ENCODE results near the gene FAM32A.

Gene FAM32A

GRCh38 chr19:16185123-16185767 lies at the start of gene FAM32A:
Gene FAM32A, plus strand, starts transcription at chr19:16185410. Its CDS starts 33 bp downstream, at chr19:16185443.
- DNase-seq (ENCODE audit: low spot score), result peak; percentile 97

DNA sequence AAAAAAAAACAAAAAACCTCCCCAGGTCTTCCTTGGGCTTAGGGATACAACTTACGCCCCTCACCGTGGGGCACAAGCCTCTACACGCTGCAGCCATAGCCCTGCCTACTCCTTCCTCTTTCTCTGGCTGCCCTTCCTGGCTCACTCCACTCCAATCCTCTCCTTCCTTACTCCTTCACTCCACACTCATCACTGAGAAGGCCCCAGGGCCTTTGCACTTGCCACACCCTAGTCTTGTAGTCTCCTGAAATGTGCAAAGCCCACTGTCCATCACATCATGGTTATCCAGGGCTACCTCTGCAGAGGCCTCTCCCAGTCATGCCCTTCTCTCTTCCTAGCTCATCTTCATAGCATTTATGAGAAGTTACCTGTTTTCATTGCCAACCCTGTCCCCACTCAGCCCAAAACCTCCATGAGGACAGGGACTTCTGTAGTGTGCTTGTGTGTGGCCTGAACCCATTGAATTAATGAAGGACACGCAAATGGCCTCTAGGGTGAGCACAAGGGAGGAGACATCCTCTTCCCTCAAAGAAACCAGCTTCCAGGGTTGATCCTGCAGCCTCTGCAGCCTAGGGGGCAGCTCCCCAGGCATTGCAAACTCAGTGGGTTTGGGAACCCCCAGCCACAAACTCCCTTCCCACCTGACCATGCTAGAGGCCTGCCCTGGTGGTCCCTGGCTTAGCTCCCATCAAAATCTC lies 49.6 kb upstream of the FAM32A start:
- DNase-seq (ENCODE audit: low spot score), result no peak

DNA sequence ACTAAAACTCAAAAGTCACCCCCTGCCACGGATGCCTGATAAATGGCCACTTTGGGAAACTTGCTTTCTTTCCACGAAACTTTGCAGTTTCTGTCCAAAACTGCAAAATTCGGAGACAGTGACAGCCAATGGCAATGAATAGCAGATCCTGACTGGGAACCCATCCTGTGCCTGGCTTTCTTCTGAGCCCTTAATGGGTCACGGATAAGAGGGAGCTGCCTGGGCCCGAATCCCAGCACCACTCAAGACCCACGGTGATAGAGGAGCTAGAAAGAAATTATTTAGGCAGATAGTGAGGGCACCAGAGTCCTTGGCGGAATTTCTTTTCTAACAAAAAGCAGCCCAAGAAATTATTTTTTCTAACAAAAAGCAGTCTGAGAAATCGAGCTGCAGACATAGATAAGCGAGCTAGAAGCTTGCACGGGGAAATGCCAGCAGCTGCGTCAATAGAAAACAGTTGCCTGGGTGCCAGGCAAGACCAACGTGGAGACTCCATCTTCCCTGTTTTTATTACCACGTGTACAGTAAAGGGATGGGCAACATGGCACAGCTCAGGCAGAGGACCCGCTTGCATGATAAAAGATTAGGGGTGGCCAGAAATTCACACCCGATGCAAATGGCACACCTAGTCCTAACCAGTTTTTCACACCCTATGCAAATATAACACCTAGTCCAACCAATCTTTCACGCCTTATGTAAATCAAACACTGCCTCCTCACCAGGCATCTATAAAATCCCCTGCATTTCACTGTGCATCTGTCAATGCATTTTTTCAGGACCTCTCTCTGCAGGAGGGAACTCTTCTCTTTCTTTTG lies 48.8 kb upstream of the FAM32A start:
- DNase-seq (ENCODE audit: low spot score), result no peak

GRCh38 chr19:16139752-16140151 lies 45.5 kb upstream of the FAM32A start:
- no peak for DNase-seq (ENCODE audit: low spot score)

DNA sequence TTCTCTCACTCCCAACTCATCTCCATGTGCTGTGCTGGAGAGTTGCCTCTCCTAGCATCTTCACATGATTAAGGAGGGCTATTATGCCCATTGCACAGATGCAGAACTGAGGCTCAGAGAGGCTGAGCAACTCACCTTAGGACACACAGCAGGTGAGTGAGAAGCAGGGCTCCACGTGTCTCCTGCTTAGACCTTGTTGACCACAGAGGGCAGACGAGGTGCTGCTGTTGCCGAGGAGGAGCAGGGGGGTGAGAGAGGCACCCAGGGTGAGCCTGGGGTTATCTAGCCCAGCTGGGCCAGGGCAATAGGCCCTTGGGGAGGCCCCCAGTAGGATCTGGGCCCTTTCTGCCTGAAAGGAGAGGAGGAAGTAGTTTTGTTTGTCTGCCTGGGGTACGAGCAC lies 44.2 kb upstream of the FAM32A start:
- no peak for DNase-seq (ENCODE audit: low spot score)

- DNase-seq (ENCODE audit: low spot score), result no peak
Observed at GRCh38 chr19:16142032-16142580, 43.1 kb upstream of the FAM32A start.

GRCh38 chr19:16143399-16144215 lies 41.6 kb upstream of the FAM32A start, which contains the start of gene HSH2D:
Gene HSH2D, plus strand, starts transcription at chr19:16143685. Its CDS starts 5,066 bp downstream, at chr19:16148751.
- DNase-seq (ENCODE audit: low spot score), result no peak

DNA sequence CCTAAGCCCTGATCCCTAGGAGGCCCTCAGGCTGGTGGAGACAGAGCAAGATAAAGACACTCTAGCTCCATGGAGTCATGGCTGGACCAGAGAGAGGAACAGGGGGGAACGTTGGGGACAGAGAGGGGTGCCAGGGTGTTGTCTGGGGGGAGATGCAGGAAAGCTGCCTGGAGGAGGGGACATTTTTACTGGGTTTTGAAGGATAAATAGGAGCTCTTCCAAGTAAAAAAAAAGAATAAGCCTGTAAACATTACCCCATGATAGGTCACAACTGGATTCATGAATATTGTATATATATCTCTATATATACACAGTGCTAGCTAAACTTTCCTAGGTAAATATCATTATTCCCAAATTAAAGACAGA lies 41.0 kb upstream of the FAM32A start:
- DNase-seq (ENCODE audit: low spot score), result no peak

DNA sequence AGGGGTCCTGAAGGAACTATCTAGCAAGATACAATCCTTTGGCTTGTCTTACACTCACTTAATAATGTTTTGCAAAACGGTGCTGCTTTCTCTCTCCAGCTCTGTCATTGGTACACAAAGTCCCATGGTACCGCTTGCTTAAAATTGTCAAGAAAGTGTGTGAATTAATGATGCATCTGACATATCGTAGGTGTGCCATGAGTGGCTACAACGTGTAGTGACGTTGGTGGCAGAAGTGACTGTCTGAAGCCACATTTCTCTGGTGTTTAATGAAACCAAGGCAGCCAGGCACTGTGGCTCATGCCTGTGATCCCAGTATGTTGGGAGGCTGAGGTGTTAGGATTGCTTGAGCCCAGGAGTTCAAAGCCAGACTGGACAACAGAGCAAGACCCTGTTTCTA lies 39.1 kb upstream of the FAM32A start:
- DNase-seq (ENCODE audit: low spot score), result no peak

GRCh38 chr19:16148443-16149229 lies 36.6 kb upstream of the FAM32A start:
- no peak for DNase-seq (ENCODE audit: low spot score)

- DNase-seq (ENCODE audit: low spot score), result no peak
Observed at GRCh38 chr19:16153582-16154336, 31.5 kb upstream of the FAM32A start.

GRCh38 chr19:16154557-16154956 lies 30.7 kb upstream of the FAM32A start:
- no peak for DNase-seq (ENCODE audit: low spot score)

DNA sequence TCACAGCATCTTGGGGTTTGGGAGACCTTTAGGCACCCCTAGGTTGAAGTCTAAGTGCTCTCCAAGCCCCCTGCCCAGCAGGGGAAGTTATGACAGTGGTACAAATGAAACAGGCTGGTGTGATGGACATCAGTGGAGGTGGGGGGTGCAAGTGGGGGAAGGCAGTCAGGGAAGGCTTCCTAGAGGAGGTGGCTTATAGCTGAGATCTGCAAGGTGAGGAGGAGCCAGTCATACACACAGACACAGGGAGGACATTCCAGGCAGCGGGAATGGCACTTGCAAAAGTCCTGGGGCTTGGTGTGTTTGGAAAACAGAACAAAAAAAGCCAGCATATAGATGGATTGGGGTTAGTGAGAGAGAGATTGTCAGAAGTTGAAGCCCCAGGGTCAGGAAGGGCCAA lies 30.1 kb upstream of the FAM32A start:
- no peak for DNase-seq (ENCODE audit: low spot score)

DNA sequence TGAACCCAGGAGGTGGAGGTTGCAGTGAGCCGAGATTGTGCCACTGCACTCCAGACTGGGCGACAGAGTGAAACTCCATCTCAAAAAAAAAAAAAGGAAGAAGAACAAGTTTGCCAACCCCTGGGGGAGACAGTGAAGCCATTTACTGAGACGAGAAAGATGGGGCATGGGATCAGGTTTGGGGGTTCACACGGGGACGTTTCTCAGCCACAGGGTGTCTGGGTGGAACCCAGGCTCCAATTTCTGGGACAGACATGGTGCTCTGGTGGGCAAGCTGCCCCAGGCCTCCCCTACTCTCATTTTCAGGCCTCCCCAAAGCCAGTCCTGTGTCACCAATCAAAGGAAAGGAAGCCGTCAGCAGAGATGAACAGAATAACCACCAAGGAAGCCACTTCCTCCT lies 28.3 kb upstream of the FAM32A start:
- no peak for DNase-seq (ENCODE audit: low spot score)

DNA sequence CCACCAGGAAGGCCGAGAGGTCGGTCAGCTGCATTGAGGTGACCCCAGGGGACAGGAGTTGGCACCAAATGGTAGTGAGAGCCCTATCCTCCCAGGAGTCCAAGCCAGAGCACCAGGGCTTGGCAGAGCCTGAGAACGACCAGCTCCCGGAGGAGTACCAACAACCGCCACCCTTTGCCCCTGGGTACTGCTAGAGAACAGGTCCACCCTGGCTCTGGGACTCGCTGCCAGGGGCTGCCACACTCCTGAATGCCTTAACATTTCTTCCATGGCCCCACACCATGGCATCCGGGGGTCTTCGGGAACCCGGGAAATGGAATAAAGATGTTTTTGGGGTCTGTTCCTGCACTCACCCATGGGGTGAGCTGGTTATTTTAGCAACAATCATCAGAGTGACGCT lies 27.6 kb upstream of the FAM32A start:
- DNase-seq (ENCODE audit: low spot score), result no peak

DNA sequence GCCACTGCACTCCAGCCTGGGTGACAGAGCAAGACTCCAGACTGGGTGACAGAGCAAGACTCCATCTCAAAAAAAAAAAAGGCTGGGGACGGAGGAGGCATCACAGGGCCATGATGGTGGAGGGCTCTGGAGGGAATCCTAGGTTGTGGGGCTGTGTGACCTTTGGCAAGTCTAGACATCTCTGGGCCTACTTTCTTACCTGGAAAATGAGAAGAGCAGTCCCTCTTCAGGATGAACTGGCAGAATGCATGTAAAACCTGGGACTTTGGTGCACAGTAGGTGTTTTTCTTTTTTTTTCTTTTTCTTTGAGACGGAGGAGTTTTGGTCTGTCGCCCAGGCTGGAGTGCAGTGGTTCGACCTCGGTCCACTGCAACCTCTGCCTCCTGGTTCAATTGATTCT lies 25.6 kb upstream of the FAM32A start:
- DNase-seq (ENCODE audit: low spot score), result no peak

DNA sequence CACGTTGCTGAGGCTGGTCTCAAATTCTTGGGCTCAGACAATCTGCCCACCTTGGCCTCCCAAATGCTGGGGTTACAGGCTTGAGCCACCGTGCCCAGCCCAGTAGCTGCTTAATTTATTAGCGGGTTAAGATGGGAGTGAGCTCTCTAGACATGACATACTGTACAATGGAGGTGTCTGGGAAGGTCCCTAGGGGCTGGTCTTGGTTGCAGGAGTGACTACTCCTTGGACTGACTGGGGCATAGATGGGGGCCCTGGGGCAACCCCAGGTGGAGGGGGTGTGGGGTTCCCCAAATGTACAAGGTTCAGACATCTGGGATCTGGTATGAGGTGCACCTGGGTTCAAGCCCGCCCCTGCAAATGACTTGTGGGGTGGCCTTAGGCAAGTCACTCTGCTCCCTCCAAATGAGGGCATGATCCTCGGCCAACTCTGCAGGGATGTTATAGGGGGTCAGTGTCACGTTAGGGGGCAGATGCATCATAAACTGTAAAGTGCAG lies 24.7 kb upstream of the FAM32A start:
- no peak for DNase-seq (ENCODE audit: low spot score)

DNA sequence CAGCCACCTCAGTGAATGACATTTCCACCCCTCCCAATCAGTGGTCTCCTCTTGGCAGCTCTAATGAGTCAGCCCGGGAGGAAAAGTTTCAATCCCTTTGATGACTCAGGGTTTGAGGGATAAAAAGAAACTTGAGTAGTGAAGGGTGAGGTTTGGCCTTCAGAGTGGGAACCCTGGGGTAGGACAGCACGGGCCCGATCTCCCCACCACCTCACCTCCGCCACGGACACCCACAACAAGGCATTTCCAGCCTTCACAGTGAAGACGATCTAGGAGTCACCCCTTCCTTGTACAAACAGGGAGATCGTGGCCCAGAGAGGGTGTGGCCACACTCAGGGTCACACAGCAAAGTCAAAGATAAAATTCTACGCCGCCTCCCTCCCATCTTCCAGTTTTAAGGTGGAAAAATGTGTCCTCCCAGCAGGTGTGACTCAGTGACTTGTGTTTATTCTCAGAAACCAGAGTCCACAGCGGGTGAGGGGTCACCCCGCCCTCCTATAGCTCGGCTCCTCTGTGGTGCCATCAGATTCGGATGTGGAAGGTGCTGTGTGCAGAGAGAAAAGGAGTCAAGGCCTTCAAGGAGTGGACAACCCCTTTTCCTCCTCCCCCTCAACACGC lies 24.2 kb upstream of the FAM32A start:
- peak; percentile 61 for DNase-seq (ENCODE audit: low spot score)

GRCh38 chr19:16161840-16162239 lies 23.4 kb upstream of the FAM32A start:
- no peak for DNase-seq (ENCODE audit: low spot score)

All from AG08396 (cell line).